HepG2 (cell line): ENCODE data around the gene RAB3D. TPM values are rescaled to one million over a fixed set of nuclear protein-coding genes. Genes with fewer than 3 reads are reported as not detected.

Experiments used
- ATF7 ChIP-seq, 2 experiments: fragments of 450-650 bp in 1 of 2; sonication (generic) in 1 of 2; formaldehyde crosslinking in 1 of 2; IDR thresholded peaks; 2 replicates each; pipeline versions ENCODE4 v1.4.0 to v1.6.1; 2016 to 2020; ENCODE audit warnings: antibody characterized with exemption in 1 of 2, mild to moderate bottlenecking in 1 of 2, missing genetic modification reagents in 1 of 2
- HMGXB3 ChIP-seq: sonication (generic); formaldehyde crosslinking; IDR thresholded peaks from 2 replicates; pipeline ENCODE4 v1.4.0; 2020; ENCODE audit warnings: missing genetic modification reagents, borderline replicate concordance
- IRF2 ChIP-seq: IDR thresholded peaks from 2 replicates; pipeline ENCODE4 v1.6.1; 2018; ENCODE audit warnings: missing genetic modification reagents, missing compliant biosample characterization
- SIN3B ChIP-seq: fragments of 150-350 bp; IDR thresholded peaks from 2 replicates; pipeline ENCODE4 v1.6.1; 2014; ENCODE audit warnings: low read length
- XRCC5 ChIP-seq: fragments of 200-400 bp; formaldehyde crosslinking; optimal IDR thresholded peaks from 2 replicates; pipeline ENCODE3; 2017; ENCODE audit warnings: mild to moderate bottlenecking, low read length
- ZNF430 ChIP-seq: sonication (generic); formaldehyde crosslinking; IDR thresholded peaks from 2 replicates; pipeline ENCODE4 v1.9.0; 2021; ENCODE audit warnings: mild to moderate bottlenecking, missing genetic modification reagents
- ZNF431 ChIP-seq: sonication (generic); formaldehyde crosslinking; IDR thresholded peaks from 2 replicates; pipeline ENCODE4 v1.9.0; 2022; ENCODE audit warnings: missing genetic modification reagents, low read depth, mild to moderate bottlenecking, borderline replicate concordance
- polyA plus RNA-seq, 8 experiments: library from polyadenylated mRNA; depleted of rRNA in 3 of 8; stranded (reverse) in 7 of 8; unstranded in 1 of 8; fragments of >200 nt; fragmentation: Illumina TruSeq in 4 of 8; extraction: Trizol in 4 of 8; gene quantifications; 2 replicates each; pipeline versions ENCODE4 v1.2.1 to v1.2.3, GENCODE V29; 2011 to 2016; ENCODE audit warnings: low read depth in 4 of 8, missing spikeins in 1 of 8, mixed read lengths in 1 of 8; ENCODE audit not compliant: insufficient read depth in 1 of 8
- total RNA-seq, 5 experiments: library from RNA; depleted of rRNA; stranded (reverse); fragments of >200 nt; fragmentation: Illumina TruSeq; extraction: Trizol; gene quantifications; 2 replicates each; pipeline ENCODE4 v1.2.3, GENCODE V29; 2016; ENCODE audit warnings: low read depth in 1 of 5
- TF ChIP-seq, protein P1 (sequence below): sonication (generic); formaldehyde crosslinking; IDR thresholded peaks from 2 replicates; pipeline ENCODE4 v1.8.1; 2023; ENCODE audit warnings: mild to moderate bottlenecking, moderate library complexity, missing genetic modification reagents
- TF ChIP-seq, protein P2 (sequence below): sonication (generic); formaldehyde crosslinking; IDR thresholded peaks from 2 replicates; pipeline ENCODE4 v1.5.0; 2020; ENCODE audit warnings: mild to moderate bottlenecking, missing genetic modification reagents, borderline replicate concordance
- TF ChIP-seq, protein P3 (sequence below): sonication (generic); formaldehyde crosslinking; IDR thresholded peaks from 2 replicates; pipeline ENCODE4 v1.4.0; 2020; ENCODE audit warnings: low read depth, missing genetic modification reagents
- TF ChIP-seq, protein P4 (sequence below): sonication (generic); IDR thresholded peaks from 2 replicates; pipeline ENCODE4 v1.6.1; 2016; ENCODE audit warnings: low read depth, borderline replicate concordance
- TF ChIP-seq, protein P5 (sequence below): sonication (generic); formaldehyde crosslinking; IDR thresholded peaks from 2 replicates; pipeline ENCODE4 v1.9.0; 2021; ENCODE audit warnings: missing genetic modification reagents, borderline replicate concordance

RAB3D gene
- total and polyA plus RNA-seq, 2 of the 13 experiments (the other 11 are each of a cell fraction or from before 2014, with no cell fraction given): 2.0 to 16.1 TPM

DNA sequence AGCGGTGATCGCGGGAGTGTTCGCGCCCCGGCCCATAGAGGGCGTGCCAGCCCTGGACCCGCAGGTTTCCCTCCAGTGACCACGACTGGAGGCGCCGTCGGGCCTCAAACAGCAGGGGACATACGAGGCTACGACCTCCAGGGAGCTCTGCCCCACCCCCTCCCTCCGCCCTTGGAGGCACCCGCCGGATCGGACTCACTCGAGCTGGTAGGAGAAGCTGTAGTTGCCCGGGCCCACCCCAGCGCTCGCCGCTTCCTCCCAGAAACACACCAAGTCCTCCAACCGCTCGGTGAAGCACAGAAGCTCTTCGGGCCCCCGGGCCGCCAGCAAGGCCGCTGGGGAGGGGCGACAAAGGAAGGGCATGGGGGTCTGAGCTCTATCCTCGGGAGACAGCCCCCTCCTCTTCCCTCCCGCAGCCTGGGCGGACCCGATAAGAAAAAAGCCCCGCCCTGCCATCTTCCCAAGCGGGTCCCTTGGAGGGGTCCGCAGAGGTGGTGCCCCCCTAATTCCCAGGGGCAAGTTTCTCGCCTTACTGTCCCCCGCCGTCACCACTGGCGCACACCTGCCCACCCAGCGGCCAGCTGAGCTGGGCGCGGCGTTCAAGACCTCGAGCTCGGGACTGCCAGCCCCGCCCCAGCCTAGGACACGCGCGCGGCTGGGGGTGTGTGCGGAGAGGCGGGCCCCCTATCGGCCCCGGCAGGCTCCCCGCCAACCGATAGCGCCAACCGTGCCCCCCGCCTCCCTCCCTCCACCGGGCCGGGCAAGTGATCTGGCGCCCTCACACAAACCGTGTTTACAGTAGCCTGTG lies 43.6 kb upstream of the RAB3D start (continued):
- TF ChIP-seq ZNF430 (no peak), IRF2 (CRISPR knock-in tag) (peak; percentile 15; the same call in 1 of the 2 replicates), SIN3B (no peak), XRCC5 (peak; percentile 78), ZNF431 (no peak), ATF7 (IDR thresholded peaks at IDR 0.05) (no peak), ATF7 (CRISPR knock-in tag; IDR thresholded peaks at IDR 0.05) (no peak; the same call in 1 of the 2 replicates), HMGXB3 (0 out of 2 replicates have a peak, but pooled peaks have one; percentile 37)
- TF ChIP-seq, protein P1, sequence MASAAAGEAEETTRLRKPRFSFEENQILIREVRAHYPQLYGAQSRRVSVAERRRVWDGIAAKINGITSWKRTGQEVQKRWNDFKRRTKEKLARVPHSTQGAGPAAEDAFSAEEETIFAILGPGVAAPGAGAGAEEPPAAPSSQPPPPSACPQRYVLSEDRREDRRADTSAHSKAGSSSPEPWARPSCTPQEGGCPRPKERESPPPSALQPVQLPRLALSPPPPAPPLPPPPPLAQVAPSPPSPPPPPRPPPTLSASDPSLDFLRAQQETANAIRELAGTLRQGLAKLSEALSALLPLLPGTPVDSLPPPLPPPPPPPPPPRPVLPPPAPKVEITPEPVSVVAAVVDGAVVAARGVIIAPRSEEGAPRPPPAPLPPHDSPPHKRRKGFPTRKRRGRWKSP (CRISPR knock-in tag): no peak
- TF ChIP-seq, protein P2, sequence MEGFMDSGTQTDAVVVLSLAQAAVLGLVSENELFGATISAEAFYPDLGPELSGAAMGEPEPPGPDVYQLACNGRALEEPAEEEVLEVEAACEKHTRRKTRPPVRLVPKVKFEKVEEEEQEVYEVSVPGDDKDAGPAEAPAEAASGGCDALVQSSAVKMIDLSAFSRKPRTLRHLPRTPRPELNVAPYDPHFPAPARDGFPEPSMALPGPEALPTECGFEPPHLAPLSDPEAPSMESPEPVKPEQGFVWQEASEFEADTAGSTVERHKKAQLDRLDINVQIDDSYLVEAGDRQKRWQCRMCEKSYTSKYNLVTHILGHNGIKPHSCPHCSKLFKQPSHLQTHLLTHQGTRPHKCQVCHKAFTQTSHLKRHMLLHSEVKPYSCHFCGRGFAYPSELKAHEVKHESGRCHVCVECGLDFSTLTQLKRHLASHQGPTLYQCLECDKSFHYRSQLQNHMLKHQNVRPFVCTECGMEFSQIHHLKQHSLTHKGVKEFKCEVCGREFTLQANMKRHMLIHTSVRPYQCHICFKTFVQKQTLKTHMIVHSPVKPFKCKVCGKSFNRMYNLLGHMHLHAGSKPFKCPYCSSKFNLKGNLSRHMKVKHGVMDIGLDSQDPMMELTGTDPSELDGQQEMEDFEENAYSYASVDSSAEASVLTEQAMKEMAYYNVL: no peak
- TF ChIP-seq, protein P3, sequence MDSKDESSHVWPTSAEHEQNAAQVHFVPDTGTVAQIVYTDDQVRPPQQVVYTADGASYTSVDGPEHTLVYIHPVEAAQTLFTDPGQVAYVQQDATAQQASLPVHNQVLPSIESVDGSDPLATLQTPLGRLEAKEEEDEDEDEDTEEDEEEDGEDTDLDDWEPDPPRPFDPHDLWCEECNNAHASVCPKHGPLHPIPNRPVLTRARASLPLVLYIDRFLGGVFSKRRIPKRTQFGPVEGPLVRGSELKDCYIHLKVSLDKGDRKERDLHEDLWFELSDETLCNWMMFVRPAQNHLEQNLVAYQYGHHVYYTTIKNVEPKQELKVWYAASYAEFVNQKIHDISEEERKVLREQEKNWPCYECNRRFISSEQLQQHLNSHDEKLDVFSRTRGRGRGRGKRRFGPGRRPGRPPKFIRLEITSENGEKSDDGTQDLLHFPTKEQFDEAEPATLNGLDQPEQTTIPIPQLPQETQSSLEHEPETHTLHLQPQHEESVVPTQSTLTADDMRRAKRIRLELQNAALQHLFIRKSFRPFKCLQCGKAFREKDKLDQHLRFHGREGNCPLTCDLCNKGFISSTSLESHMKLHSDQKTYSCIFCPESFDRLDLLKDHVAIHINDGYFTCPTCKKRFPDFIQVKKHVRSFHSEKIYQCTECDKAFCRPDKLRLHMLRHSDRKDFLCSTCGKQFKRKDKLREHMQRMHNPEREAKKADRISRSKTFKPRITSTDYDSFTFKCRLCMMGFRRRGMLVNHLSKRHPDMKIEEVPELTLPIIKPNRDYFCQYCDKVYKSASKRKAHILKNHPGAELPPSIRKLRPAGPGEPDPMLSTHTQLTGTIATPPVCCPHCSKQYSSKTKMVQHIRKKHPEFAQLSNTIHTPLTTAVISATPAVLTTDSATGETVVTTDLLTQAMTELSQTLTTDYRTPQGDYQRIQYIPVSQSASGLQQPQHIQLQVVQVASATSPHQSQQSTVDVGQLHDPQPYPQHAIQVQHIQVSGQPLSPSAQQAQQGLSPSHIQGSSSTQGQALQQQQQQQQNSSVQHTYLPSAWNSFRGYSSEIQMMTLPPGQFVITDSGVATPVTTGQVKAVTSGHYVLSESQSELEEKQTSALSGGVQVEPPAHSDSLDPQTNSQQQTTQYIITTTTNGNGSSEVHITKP (CRISPR knock-in tag): no peak
- TF ChIP-seq, protein P4, sequence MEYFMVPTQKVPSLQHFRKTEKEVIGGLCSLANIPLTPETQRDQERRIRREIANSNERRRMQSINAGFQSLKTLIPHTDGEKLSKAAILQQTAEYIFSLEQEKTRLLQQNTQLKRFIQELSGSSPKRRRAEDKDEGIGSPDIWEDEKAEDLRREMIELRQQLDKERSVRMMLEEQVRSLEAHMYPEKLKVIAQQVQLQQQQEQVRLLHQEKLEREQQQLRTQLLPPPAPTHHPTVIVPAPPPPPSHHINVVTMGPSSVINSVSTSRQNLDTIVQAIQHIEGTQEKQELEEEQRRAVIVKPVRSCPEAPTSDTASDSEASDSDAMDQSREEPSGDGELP: peak; percentile 60; the same call in 1 of the 2 replicates
- TF ChIP-seq, protein P5, sequence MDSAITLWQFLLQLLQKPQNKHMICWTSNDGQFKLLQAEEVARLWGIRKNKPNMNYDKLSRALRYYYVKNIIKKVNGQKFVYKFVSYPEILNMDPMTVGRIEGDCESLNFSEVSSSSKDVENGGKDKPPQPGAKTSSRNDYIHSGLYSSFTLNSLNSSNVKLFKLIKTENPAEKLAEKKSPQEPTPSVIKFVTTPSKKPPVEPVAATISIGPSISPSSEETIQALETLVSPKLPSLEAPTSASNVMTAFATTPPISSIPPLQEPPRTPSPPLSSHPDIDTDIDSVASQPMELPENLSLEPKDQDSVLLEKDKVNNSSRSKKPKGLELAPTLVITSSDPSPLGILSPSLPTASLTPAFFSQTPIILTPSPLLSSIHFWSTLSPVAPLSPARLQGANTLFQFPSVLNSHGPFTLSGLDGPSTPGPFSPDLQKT (CRISPR knock-in tag): no peak
